Sigmoid colon (tissue), 4 donors: Measurements from ENCODE around the gene WDFY4.

Experiments
- EP300 ChIP-seq, 4 donors: sonication (generic); formaldehyde crosslinking; IDR thresholded peaks; one replicate each; pipeline ENCODE4 v1.6.1; 2017; ENCODE audit warnings: antibody characterized with exemption in 4 of 4
- POLR2A ChIP-seq, 2 donors: fragments of 450-650 bp; IDR thresholded peaks; one replicate each; pipeline ENCODE4 v1.6.1; 2016; ENCODE audit warnings: antibody characterized with exemption in 2 of 2, mild to moderate bottlenecking in 2 of 2, moderate library complexity in 2 of 2

DNA sequence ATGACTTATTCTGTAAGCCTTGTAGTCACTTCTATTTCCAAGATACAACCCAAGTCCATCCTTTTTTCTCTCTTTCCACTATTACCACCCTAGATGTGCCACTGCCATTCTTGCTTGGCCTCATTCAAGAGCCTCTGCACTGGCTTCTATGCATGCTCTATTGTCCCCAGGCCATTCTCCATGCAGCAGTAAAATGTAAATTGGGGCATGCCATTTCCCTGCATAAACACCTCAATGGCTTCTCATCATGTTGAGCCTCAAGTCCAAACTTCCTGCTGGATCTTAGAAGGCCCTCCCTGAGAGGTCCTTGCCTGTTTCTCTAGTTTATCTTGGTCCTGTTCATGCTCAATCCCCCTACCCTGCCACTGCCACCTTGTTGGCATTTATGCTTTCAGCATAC is 23.2 kb upstream of the WDFY4 start:
- TF ChIP-seq POLR2A (IDR thresholded peaks at IDR 0.05) (no peak), EP300 (IDR thresholded peaks at IDR 0.05) (no peak)
